OCI-LY7 (cell line): ENCODE results near the gene SMC4. TPM values are rescaled to one million over a fixed set of nuclear protein-coding genes. Genes with fewer than 3 reads are reported as not detected.
A peak's percentile ranks its signal among the peaks of the same experiment; 100 is the strongest.

Experiments
- BruUV-seq: library from RNA; stranded (reverse); fragments of 400-500 nt; replicated peaks from 2 replicates; lab custom pipeline; 2021; lab: Mats Ljungman, UMichigan
- CTCF ChIA-PET: fragments of 300-600 bp; sonication (Branson Sonifier 250); formaldehyde crosslinking; loops from one replicate; lab custom pipeline; 2022; ENCODE audit warnings: antibody characterized with exemption; ENCODE audit not compliant: unreplicated experiment; lab: Charles Lee
- POLR2A ChIA-PET: fragments of 300-600 bp; sonication (Branson Sonifier 250); formaldehyde crosslinking; loops from one replicate; lab custom pipeline; 2022; ENCODE audit warnings: antibody characterized with exemption; lab: Charles Lee
- DNase-seq: peaks from one replicate; pipeline ENCODE4 v3.0.0-alpha.2; 2015; ENCODE audit warnings: low spot score
- H2AFZ ChIP-seq: fragments of 200-600 bp; sonication (generic), shearing (Covaris generic); 2 replicates; pipeline ENCODE4 v1.6.1; 2014; ENCODE audit warnings: mild to moderate bottlenecking, antibody characterized with exemption, low read length, moderate library complexity
- H3K27ac ChIP-seq: fragments of 200-600 bp; sonication (generic); 2 replicates; pipeline ENCODE4 v1.5.1; 2014; ENCODE audit warnings: mixed run types, low read depth, mild to moderate bottlenecking, moderate library complexity, low read length, inconsistent platforms; ENCODE audit not compliant: poor library complexity, severe bottlenecking
- H3K36me3 ChIP-seq: fragments of 200-600 bp; sonication (generic); 2 replicates; pipeline ENCODE4 v1.6.1; 2014; ENCODE audit warnings: mild to moderate bottlenecking, antibody characterized with exemption, low read length, moderate library complexity, mixed read lengths; ENCODE audit not compliant: insufficient read depth
- H3K4me1 ChIP-seq: fragments of 200-600 bp; sonication (generic); 2 replicates; pipeline ENCODE4 v1.5.1; 2014; ENCODE audit warnings: mild to moderate bottlenecking, low read length; ENCODE audit not compliant: insufficient read depth, poor library complexity, severe bottlenecking
- H3K4me2 ChIP-seq: fragments of 200-600 bp; sonication (generic); 2 replicates; pipeline ENCODE4 v1.6.1; 2014; ENCODE audit warnings: mild to moderate bottlenecking, low read length
- H3K4me3 ChIP-seq: fragments of 200-600 bp; sonication (generic); 2 replicates; pipeline ENCODE4 v1.5.1; 2014; ENCODE audit warnings: mild to moderate bottlenecking, low read depth, low read length; ENCODE audit not compliant: poor library complexity, severe bottlenecking
- H3K79me2 ChIP-seq: fragments of 200-600 bp; sonication (generic); 2 replicates; pipeline ENCODE4 v1.6.1; 2016; ENCODE audit warnings: low read depth, mild to moderate bottlenecking, low read length, moderate library complexity, mixed read lengths; ENCODE audit not compliant: insufficient read depth
- H3K9me2 ChIP-seq: fragments of 200-600 bp; sonication (generic); 2 replicates; pipeline ENCODE4 v1.6.1; 2016; ENCODE audit warnings: mild to moderate bottlenecking, low read length, mixed read lengths; ENCODE audit not compliant: insufficient read depth
- H3K9me3 ChIP-seq: fragments of 200-600 bp; sonication (generic); 2 replicates; pipeline ENCODE4 v1.6.1; 2014; ENCODE audit warnings: mild to moderate bottlenecking, mixed run types, low read length, mixed read lengths
- H4K20me1 ChIP-seq: fragments of 200-600 bp; sonication (generic); 2 replicates; pipeline ENCODE4 v1.6.1; 2014; ENCODE audit warnings: mild to moderate bottlenecking, antibody characterized with exemption, low read length, moderate library complexity, mixed read lengths; ENCODE audit not compliant: insufficient read depth
- CTCF ChIP-seq: fragments of 200-600 bp; sonication (generic); conservative IDR thresholded peaks from 2 replicates; pipeline ENCODE4 v1.5.1; 2014; ENCODE audit warnings: mild to moderate bottlenecking, antibody characterized with exemption, low read length, moderate library complexity, mixed read lengths
- EZH2phosphoT487 ChIP-seq: fragments of 200-600 bp; sonication (generic); IDR thresholded peaks from 2 replicates; pipeline ENCODE4 v1.6.1; 2018; ENCODE audit warnings: low read depth, borderline replicate concordance, mild to moderate bottlenecking, mixed run types, antibody characterized with exemption, low read length, moderate library complexity, mixed read lengths
- intact Hi-C: fragments of 100-400 bp; cut with micrococcal nuclease; formaldehyde crosslinking; loops from one replicate; pipeline ENCODE4 v1.10.0; 2022; ENCODE audit not compliant: unreplicated experiment
- total RNA-seq, 2 experiments: library from RNA; depleted of rRNA in 1 of 2; stranded (reverse); fragments of >200 nt in 1 of 2; shearing (Covaris generic) in 1 of 2; gene quantifications; 2 replicates each; pipeline ENCODE4 v1.2.3, GENCODE V29; 2014 to 2022

Gene SMC4
- total RNA-seq, 2 experiments from 2014 or later, result 316 to 352 TPM

- H3K9me2 ChIP-seq, result no peaks in the 10 kb centered on the region
- H3K79me2 ChIP-seq, result peaks cover 98% of the 10 kb centered on the region
- H3K4me1 ChIP-seq, result peaks cover 46% of the 10 kb centered on the region
- intact Hi-C loops, result no loop called here
- ChIA-PET POLR2A (interaction anchor here (1.0 to 1.9 kb wide), 8 partner anchors 10 to 49 kb away, joined by 3 to 11 read pairs (median 6); partner anchors contain the start of gene TRIM59), CTCF (no interaction called here)
- H3K36me3 ChIP-seq, result peaks cover 62% of the 10 kb centered on the region
- H4K20me1 ChIP-seq, result peaks cover 59% of the 10 kb centered on the region
- H2AFZ ChIP-seq, result no peak overlapping the region
- H3K27ac ChIP-seq, result peak overlapping the region; percentile 92
- no peaks in the 10 kb centered on the region for H3K9me3 ChIP-seq
- BruUV-seq, result no TSS peak
- peak overlapping the region; percentile 84 for H3K4me2 ChIP-seq
- peak; percentile 49 for DNase-seq
- no peak for TF ChIP-seq EZH2phosphoT487
- no peak for TF ChIP-seq CTCF
- H3K4me3 ChIP-seq, result peak overlapping the region; percentile 100
Measured at GRCh38 chr3:160400702-160401150, 1.3 kb downstream of the SMC4 start.

- peak overlapping the region; percentile 92 for H3K27ac ChIP-seq
- ChIA-PET CTCF (no interaction called here), POLR2A (interaction anchor here (0.6 to 1.9 kb wide), 8 partner anchors 10 to 353 kb away, joined by 3 to 11 read pairs (median 4); partner anchors contain the start of gene TRIM59)
- TF ChIP-seq CTCF, result no peak
- no peak for TF ChIP-seq EZH2phosphoT487
- no peaks in the 10 kb centered on the region for H3K9me3 ChIP-seq
- peaks cover 98% of the 10 kb centered on the region for H3K79me2 ChIP-seq
- peak overlapping the region; percentile 100 for H3K4me3 ChIP-seq
- H3K4me2 ChIP-seq, result peak overlapping the region; percentile 84
- intact Hi-C loops, result no loop called here
- peak; percentile 39 for DNase-seq
- H3K36me3 ChIP-seq, result peaks cover 70% of the 10 kb centered on the region
- peaks cover 66% of the 10 kb centered on the region for H4K20me1 ChIP-seq
- BruUV-seq, result TSS peak; percentile 49
- H2AFZ ChIP-seq, result no peak overlapping the region
- no peaks in the 10 kb centered on the region for H3K9me2 ChIP-seq
- H3K4me1 ChIP-seq, result peaks cover 42% of the 10 kb centered on the region
Measured at GRCh38 chr3:160401291-160402095, 2.0 kb downstream of the SMC4 start.
